ENCODE data around the gene SCD5.

Gene SCD5

GRCh38 chr4:82744284-82744968 lies 54.2 kb downstream of the SCD5 start:
- Histone ChIP-seq H3K9me3 (no peaks in the 10 kb centered on the region), H3K4me3 (ENCODE audit: low read depth in 1 of 2, low read length in 1 of 2) (no peak overlapping the region), H3K36me3 (no peaks in the 10 kb centered on the region), H3K27ac (no peak overlapping the region), H3K27me3 (no peaks in the 10 kb centered on the region), H3K4me1 (ENCODE audit: control insufficient read depth in 1 of 2, insufficient read depth in 1 of 2, low read depth in 1 of 2, low read length in 1 of 2) (no peaks in the 10 kb centered on the region)
- TF ChIP-seq CTCF (IDR thresholded peaks at IDR 0.05) = no peak

GRCh38 chr4:82741188-82741587 lies 57.4 kb downstream of the SCD5 start:
- H3K27ac ChIP-seq = no peak overlapping the region

GRCh38 chr4:82739287-82740190 lies 59.1 kb downstream of the SCD5 start:
- Histone ChIP-seq H3K4me3 (ENCODE audit: low read depth in 1 of 2, low read length in 1 of 2) (no peak overlapping the region), H3K36me3 (no peaks in the 10 kb centered on the region), H3K27ac (no peak overlapping the region), H3K4me1 (ENCODE audit: control insufficient read depth in 1 of 2, insufficient read depth in 1 of 2, low read depth in 1 of 2, low read length in 1 of 2) (no peaks in the 10 kb centered on the region), H3K9me3 (no peaks in the 10 kb centered on the region), H3K27me3 (no peaks in the 10 kb centered on the region)
- peak; percentile 40 for TF ChIP-seq CTCF (IDR thresholded peaks at IDR 0.05)

More at GRCh38 chr4:82741188-82741587, 57.4 kb downstream of the SCD5 start:
- Histone ChIP-seq H3K4me3 (ENCODE audit: low read depth in 1 of 2, low read length in 1 of 2) (no peak overlapping the region), H3K4me1 (ENCODE audit: control insufficient read depth in 1 of 2, insufficient read depth in 1 of 2, low read depth in 1 of 2, low read length in 1 of 2) (no peaks in the 10 kb centered on the region), H3K9me3 (no peaks in the 10 kb centered on the region), H3K36me3 (no peaks in the 10 kb centered on the region), H3K27me3 (no peaks in the 10 kb centered on the region)
- no peak for TF ChIP-seq CTCF (IDR thresholded peaks at IDR 0.05)

- Histone ChIP-seq H3K36me3 (no peaks in the 10 kb centered on the region), H3K4me1 (ENCODE audit: control insufficient read depth in 1 of 2, insufficient read depth in 1 of 2, low read depth in 1 of 2, low read length in 1 of 2) (no peaks in the 10 kb centered on the region), H3K9me3 (no peaks in the 10 kb centered on the region), H3K27ac (no peak overlapping the region), H3K4me3 (ENCODE audit: low read depth in 1 of 2, low read length in 1 of 2) (no peak overlapping the region), H3K27me3 (no peaks in the 10 kb centered on the region)
- no peak for TF ChIP-seq CTCF (IDR thresholded peaks at IDR 0.05)
These were observed 61.2 kb downstream of the SCD5 start for GRCh38 chr4:82737354-82737753.

GRCh38 chr4:82733636-82734035 lies 65.0 kb downstream of the SCD5 start:
- Histone ChIP-seq H3K4me3 (ENCODE audit: low read depth in 1 of 2, low read length in 1 of 2) (no peak overlapping the region), H3K27ac (no peak overlapping the region), H3K4me1 (ENCODE audit: control insufficient read depth in 1 of 2, insufficient read depth in 1 of 2, low read depth in 1 of 2, low read length in 1 of 2) (no peaks in the 10 kb centered on the region), H3K27me3 (no peaks in the 10 kb centered on the region), H3K36me3 (no peaks in the 10 kb centered on the region), H3K9me3 (no peaks in the 10 kb centered on the region)
- TF ChIP-seq CTCF (IDR thresholded peaks at IDR 0.05) = no peak
